Measurements from ENCODE around the gene CEP128. TPM values are rescaled to one million over a fixed set of nuclear protein-coding genes. Genes with fewer than 3 reads are reported as not detected.

The CEP128 gene
- total RNA-seq, 4 donors from 2014 or later = 0.82 to 3.6 (median 1.6) TPM

GRCh38 chr14:80678436-80678835, 263.1 kb downstream of the CEP128 start:
- DNase-seq (no peak), ATAC-seq (no peak)
- no peaks in the 10 kb centered on the region for H3K27me3 ChIP-seq
- intact Hi-C loops (cut with DNase I; ENCODE audit: low total_unique reads) (no loop called here), in situ Hi-C loops (cut with MboI; ENCODE audit: low sequenced_read_pairs in 4 of 4) (no loop called here)
- no peak overlapping the region for H3K27ac ChIP-seq
- H3K9me3 ChIP-seq = peaks cover 0 to 5% (median 0%) of the 10 kb centered on the region in 3 donors
- H3K36me3 ChIP-seq = no peaks in the 10 kb centered on the region
- no peak for TF ChIP-seq CTCF (IDR thresholded peaks at IDR 0.05 in 4 of 5, conservative IDR thresholded peaks at IDR 0.05 in 1 of 5)
- TF ChIP-seq POLR2A (IDR thresholded peaks at IDR 0.05) = no peak
- no peak overlapping the region for H3K4me3 ChIP-seq
- H3K4me1 ChIP-seq = no peaks in the 10 kb centered on the region

DNA sequence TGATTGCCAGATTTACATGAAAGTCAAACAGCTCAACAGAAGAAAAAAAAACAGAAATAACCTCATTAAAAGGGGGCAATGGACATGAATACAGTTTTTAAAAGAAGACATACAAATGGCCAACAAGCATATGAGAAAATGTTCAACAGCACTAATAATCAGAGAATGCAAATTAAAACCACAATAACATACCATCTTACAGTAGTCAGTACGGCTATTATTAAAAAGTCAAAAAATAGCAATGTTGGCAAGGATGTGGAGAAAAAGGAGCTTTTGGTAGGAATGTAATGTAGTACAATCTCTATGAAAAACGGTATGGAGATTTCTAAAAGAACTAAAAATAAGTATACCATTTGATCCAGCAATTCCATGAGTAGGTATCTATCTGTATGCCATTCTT, 272.1 kb downstream of the CEP128 start:
- intact Hi-C loops (cut with DNase I; ENCODE audit: low total_unique reads) = no loop called here

GRCh38 chr14:80664576-80664975, 277.0 kb downstream of the CEP128 start:
- no peaks in the 10 kb centered on the region for H3K9me3 ChIP-seq
- H3K4me1 ChIP-seq = no peaks in the 10 kb centered on the region
- TF ChIP-seq POLR2A (IDR thresholded peaks at IDR 0.05) (no peak), CTCF (IDR thresholded peaks at IDR 0.05 in 4 of 5, conservative IDR thresholded peaks at IDR 0.05 in 1 of 5) (no peak)
- H3K4me3 ChIP-seq = no peak overlapping the region
- in situ Hi-C loops (cut with MboI; ENCODE audit: low sequenced_read_pairs in 4 of 4) = no loop called here
- no peak for DNase-seq
- ATAC-seq = no peak
- no peaks in the 10 kb centered on the region for H3K27me3 ChIP-seq
- H3K36me3 ChIP-seq = no peaks in the 10 kb centered on the region
- no peak overlapping the region for H3K27ac ChIP-seq
- intact Hi-C loops (cut with DNase I; ENCODE audit: low total_unique reads) = no loop called here

More for the DNA sequence above, 272.1 kb downstream of the CEP128 start:
- H3K4me3 ChIP-seq = no peak overlapping the region
- no peak overlapping the region for H3K27ac ChIP-seq
- no peak for DNase-seq
- H3K4me1 ChIP-seq = no peaks in the 10 kb centered on the region
- no peak for ATAC-seq
- H3K9me3 ChIP-seq = no peaks in the 10 kb centered on the region
- H3K36me3 ChIP-seq = no peaks in the 10 kb centered on the region
- no peaks in the 10 kb centered on the region for H3K27me3 ChIP-seq
- in situ Hi-C loops (cut with MboI; ENCODE audit: low sequenced_read_pairs in 4 of 4) = no loop called here
- TF ChIP-seq POLR2A (IDR thresholded peaks at IDR 0.05) (no peak), CTCF (IDR thresholded peaks at IDR 0.05 in 4 of 5, conservative IDR thresholded peaks at IDR 0.05 in 1 of 5) (no peak)

DNA sequence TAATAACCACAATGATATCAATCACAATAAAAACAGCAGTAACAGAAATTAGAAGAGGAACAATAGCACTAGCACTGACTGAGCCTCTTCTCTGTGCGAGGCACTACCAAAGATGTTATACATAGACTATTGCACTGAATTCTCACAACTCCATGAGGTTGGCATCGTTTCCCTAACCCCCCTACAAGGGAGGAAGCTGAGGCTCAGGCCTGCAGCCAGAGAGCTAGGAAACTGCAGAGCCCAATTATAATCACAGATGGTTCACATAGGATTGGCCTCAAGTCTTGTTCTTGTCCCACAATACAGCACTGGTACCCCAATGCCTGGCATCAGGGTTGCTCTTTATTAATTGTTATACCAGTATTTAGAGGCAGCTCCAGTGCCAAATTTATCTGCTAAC, 278.0 kb downstream of the CEP128 start:
- Histone ChIP-seq H3K9me3 (no peaks in the 10 kb centered on the region), H3K4me1 (no peaks in the 10 kb centered on the region), H3K4me3 (no peak overlapping the region), H3K27me3 (no peaks in the 10 kb centered on the region), H3K27ac (no peak overlapping the region), H3K36me3 (no peaks in the 10 kb centered on the region)
- DNase-seq (no peak), ATAC-seq (no peak)
- TF ChIP-seq CTCF (IDR thresholded peaks at IDR 0.05 in 4 of 5, conservative IDR thresholded peaks at IDR 0.05 in 1 of 5) (no peak), POLR2A (IDR thresholded peaks at IDR 0.05) (no peak)
- intact Hi-C loops (cut with DNase I; ENCODE audit: low total_unique reads) (no loop called here), in situ Hi-C loops (cut with MboI; ENCODE audit: low sequenced_read_pairs in 4 of 4) (no loop called here)

GRCh38 chr14:80659783-80660182, 281.8 kb downstream of the CEP128 start:
- no peak for ATAC-seq
- TF ChIP-seq POLR2A (IDR thresholded peaks at IDR 0.05) (no peak), CTCF (IDR thresholded peaks at IDR 0.05 in 4 of 5, conservative IDR thresholded peaks at IDR 0.05 in 1 of 5) (no peak)
- in situ Hi-C loops (cut with MboI; ENCODE audit: low sequenced_read_pairs in 4 of 4) (no loop called here), intact Hi-C loops (cut with DNase I; ENCODE audit: low total_unique reads) (no loop called here)
- H3K9me3 ChIP-seq = no peaks in the 10 kb centered on the region
- no peak overlapping the region for H3K27ac ChIP-seq
- H3K27me3 ChIP-seq = no peaks in the 10 kb centered on the region
- no peaks in the 10 kb centered on the region for H3K36me3 ChIP-seq
- H3K4me3 ChIP-seq = no peak overlapping the region
- no peak for DNase-seq
- H3K4me1 ChIP-seq = no peaks in the 10 kb centered on the region

Data from gastrocnemius medialis (tissue), 4 donors.